ENCODE data around the gene GRM8.
"Not testable (repeated sequence)": the region's sequence is repeated elsewhere in the genome, so short reads cannot be mapped to it uniquely, and the experiment has no call there.

The GRM8 gene

GRCh38 chr7:126931581-126931980, 321.2 kb downstream of the GRM8 start:
- DNase-seq (ENCODE audit: extremely low read depth in 1 of 2, low read depth in 1 of 2), result no peak

GRCh38 chr7:126930166-126930565, 322.6 kb downstream of the GRM8 start:
- DNase-seq (ENCODE audit: extremely low read depth in 1 of 2, low read depth in 1 of 2), result no peak

GRCh38 chr7:126924477-126924876, 328.3 kb downstream of the GRM8 start:
- DNase-seq (ENCODE audit: extremely low read depth in 1 of 2, low read depth in 1 of 2), result no peak

GRCh38 chr7:126911627-126912026, 341.1 kb downstream of the GRM8 start:
- not testable (repeated sequence) for DNase-seq (ENCODE audit: extremely low read depth in 1 of 2, low read depth in 1 of 2)

- not testable (repeated sequence) for DNase-seq (ENCODE audit: extremely low read depth in 1 of 2, low read depth in 1 of 2)
Measured at GRCh38 chr7:126908564-126908963, 344.2 kb downstream of the GRM8 start.

GRCh38 chr7:126907657-126908056, 345.1 kb downstream of the GRM8 start:
- DNase-seq (ENCODE audit: extremely low read depth in 1 of 2, low read depth in 1 of 2), result not testable (repeated sequence)

- not testable (repeated sequence) for DNase-seq (ENCODE audit: extremely low read depth in 1 of 2, low read depth in 1 of 2)
Measured at GRCh38 chr7:126905255-126905654, 347.5 kb downstream of the GRM8 start.

- DNase-seq (ENCODE audit: extremely low read depth in 1 of 2, low read depth in 1 of 2), result not testable (repeated sequence)
Measured at GRCh38 chr7:126901041-126901765, 351.5 kb downstream of the GRM8 start.

- DNase-seq (ENCODE audit: extremely low read depth in 1 of 2, low read depth in 1 of 2), result not testable (repeated sequence)
Measured at GRCh38 chr7:126887980-126888379, 364.8 kb downstream of the GRM8 start.

- not testable (repeated sequence) for DNase-seq (ENCODE audit: extremely low read depth in 1 of 2, low read depth in 1 of 2)
Measured at GRCh38 chr7:126887560-126887959, 365.2 kb downstream of the GRM8 start.

- not testable (repeated sequence) for DNase-seq (ENCODE audit: extremely low read depth in 1 of 2, low read depth in 1 of 2)
Measured at GRCh38 chr7:126882730-126883129, 370.0 kb downstream of the GRM8 start.

GRCh38 chr7:126881908-126882307, 370.8 kb downstream of the GRM8 start:
- DNase-seq (ENCODE audit: extremely low read depth in 1 of 2, low read depth in 1 of 2), result not testable (repeated sequence)

- no peak for DNase-seq (ENCODE audit: extremely low read depth in 1 of 2, low read depth in 1 of 2)
Measured at GRCh38 chr7:126881315-126881714, 371.4 kb downstream of the GRM8 start.

GRCh38 chr7:126876536-126876935, 376.2 kb downstream of the GRM8 start:
- DNase-seq (ENCODE audit: extremely low read depth in 1 of 2, low read depth in 1 of 2), result not testable (repeated sequence)

- DNase-seq (ENCODE audit: extremely low read depth in 1 of 2, low read depth in 1 of 2), result no peak
Measured at GRCh38 chr7:126856691-126857291, 395.9 kb downstream of the GRM8 start.

GRCh38 chr7:126845331-126845730, 407.4 kb downstream of the GRM8 start:
- DNase-seq (ENCODE audit: extremely low read depth in 1 of 2, low read depth in 1 of 2), result no peak

- no peak for DNase-seq (ENCODE audit: extremely low read depth in 1 of 2, low read depth in 1 of 2)
Measured at GRCh38 chr7:126843883-126844282, 408.9 kb downstream of the GRM8 start.

- DNase-seq (ENCODE audit: extremely low read depth in 1 of 2, low read depth in 1 of 2), result no peak
Measured at GRCh38 chr7:126843336-126843735, 409.4 kb downstream of the GRM8 start.

- DNase-seq (ENCODE audit: extremely low read depth in 1 of 2, low read depth in 1 of 2), result no peak
Measured at GRCh38 chr7:126842451-126842850, 410.3 kb downstream of the GRM8 start.

- no peak for DNase-seq (ENCODE audit: extremely low read depth in 1 of 2, low read depth in 1 of 2)
Measured at GRCh38 chr7:126840869-126841268, 411.9 kb downstream of the GRM8 start.

- DNase-seq (ENCODE audit: extremely low read depth in 1 of 2, low read depth in 1 of 2), result no peak
Measured at GRCh38 chr7:126839624-126840023, 413.1 kb downstream of the GRM8 start.

GRCh38 chr7:126838194-126838593, 414.5 kb downstream of the GRM8 start:
- no peak for DNase-seq (ENCODE audit: extremely low read depth in 1 of 2, low read depth in 1 of 2)
